ENCODE measurements around the gene COX6B2. TPM values are rescaled to one million over a fixed set of nuclear protein-coding genes. Genes with fewer than 3 reads are reported as not detected.

Gene COX6B2
- total and polyA plus RNA-seq, 2 of the 8 experiments (the other 6 are each of a cell fraction or from before 2014, with no cell fraction given), result 4.9 to 6.4 TPM

DNA sequence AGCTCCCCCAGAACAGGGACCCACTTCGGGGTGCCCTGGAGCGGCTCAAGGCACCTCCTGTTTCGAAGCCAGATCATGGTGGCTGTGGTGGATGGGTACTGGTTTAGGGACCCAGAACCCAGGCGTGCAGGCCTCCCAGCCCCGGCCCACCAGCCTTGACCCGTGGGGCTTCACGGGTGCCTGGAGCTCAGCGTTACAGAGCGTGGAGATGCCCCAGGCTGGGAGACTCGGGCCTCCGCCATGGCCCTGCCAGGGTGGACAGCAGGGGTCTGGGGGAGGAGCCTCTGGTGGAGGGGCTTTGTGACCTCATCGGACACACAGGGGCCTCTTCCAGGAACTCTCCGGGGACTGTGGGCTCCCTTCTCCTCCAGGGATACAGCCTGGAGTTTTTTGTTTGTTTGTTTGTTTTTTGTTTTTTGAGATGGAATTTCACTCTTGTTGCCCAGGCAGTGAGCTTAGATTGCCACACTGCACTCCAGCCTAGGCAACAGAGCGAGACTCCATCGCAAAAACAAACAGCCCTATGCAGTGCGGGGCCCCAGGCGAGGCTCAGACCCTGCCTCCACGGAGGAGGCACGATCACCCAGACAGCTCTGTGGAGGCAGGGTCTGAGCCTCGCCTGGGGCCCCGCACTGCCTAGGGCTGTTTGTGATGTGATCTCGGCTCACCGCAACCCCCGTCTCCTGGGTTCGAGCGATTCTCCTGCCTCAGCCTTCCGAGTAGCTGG is 8.6 kb upstream of the COX6B2 start, which contains the start of gene GARIN5B (continued):
- no peak for TF ChIP-seq SIN3A (conservative IDR thresholded peaks at IDR 0.05 in 1 of 2, IDR thresholded peaks at IDR 0.05 in 1 of 2; ENCODE audit: low read depth in 1 of 2, low read length in 2 of 2)
- TF ChIP-seq SUZ12 (IDR thresholded peaks at IDR 0.05; ENCODE audit: low read length), result no peak
- TF ChIP-seq, protein P1, sequence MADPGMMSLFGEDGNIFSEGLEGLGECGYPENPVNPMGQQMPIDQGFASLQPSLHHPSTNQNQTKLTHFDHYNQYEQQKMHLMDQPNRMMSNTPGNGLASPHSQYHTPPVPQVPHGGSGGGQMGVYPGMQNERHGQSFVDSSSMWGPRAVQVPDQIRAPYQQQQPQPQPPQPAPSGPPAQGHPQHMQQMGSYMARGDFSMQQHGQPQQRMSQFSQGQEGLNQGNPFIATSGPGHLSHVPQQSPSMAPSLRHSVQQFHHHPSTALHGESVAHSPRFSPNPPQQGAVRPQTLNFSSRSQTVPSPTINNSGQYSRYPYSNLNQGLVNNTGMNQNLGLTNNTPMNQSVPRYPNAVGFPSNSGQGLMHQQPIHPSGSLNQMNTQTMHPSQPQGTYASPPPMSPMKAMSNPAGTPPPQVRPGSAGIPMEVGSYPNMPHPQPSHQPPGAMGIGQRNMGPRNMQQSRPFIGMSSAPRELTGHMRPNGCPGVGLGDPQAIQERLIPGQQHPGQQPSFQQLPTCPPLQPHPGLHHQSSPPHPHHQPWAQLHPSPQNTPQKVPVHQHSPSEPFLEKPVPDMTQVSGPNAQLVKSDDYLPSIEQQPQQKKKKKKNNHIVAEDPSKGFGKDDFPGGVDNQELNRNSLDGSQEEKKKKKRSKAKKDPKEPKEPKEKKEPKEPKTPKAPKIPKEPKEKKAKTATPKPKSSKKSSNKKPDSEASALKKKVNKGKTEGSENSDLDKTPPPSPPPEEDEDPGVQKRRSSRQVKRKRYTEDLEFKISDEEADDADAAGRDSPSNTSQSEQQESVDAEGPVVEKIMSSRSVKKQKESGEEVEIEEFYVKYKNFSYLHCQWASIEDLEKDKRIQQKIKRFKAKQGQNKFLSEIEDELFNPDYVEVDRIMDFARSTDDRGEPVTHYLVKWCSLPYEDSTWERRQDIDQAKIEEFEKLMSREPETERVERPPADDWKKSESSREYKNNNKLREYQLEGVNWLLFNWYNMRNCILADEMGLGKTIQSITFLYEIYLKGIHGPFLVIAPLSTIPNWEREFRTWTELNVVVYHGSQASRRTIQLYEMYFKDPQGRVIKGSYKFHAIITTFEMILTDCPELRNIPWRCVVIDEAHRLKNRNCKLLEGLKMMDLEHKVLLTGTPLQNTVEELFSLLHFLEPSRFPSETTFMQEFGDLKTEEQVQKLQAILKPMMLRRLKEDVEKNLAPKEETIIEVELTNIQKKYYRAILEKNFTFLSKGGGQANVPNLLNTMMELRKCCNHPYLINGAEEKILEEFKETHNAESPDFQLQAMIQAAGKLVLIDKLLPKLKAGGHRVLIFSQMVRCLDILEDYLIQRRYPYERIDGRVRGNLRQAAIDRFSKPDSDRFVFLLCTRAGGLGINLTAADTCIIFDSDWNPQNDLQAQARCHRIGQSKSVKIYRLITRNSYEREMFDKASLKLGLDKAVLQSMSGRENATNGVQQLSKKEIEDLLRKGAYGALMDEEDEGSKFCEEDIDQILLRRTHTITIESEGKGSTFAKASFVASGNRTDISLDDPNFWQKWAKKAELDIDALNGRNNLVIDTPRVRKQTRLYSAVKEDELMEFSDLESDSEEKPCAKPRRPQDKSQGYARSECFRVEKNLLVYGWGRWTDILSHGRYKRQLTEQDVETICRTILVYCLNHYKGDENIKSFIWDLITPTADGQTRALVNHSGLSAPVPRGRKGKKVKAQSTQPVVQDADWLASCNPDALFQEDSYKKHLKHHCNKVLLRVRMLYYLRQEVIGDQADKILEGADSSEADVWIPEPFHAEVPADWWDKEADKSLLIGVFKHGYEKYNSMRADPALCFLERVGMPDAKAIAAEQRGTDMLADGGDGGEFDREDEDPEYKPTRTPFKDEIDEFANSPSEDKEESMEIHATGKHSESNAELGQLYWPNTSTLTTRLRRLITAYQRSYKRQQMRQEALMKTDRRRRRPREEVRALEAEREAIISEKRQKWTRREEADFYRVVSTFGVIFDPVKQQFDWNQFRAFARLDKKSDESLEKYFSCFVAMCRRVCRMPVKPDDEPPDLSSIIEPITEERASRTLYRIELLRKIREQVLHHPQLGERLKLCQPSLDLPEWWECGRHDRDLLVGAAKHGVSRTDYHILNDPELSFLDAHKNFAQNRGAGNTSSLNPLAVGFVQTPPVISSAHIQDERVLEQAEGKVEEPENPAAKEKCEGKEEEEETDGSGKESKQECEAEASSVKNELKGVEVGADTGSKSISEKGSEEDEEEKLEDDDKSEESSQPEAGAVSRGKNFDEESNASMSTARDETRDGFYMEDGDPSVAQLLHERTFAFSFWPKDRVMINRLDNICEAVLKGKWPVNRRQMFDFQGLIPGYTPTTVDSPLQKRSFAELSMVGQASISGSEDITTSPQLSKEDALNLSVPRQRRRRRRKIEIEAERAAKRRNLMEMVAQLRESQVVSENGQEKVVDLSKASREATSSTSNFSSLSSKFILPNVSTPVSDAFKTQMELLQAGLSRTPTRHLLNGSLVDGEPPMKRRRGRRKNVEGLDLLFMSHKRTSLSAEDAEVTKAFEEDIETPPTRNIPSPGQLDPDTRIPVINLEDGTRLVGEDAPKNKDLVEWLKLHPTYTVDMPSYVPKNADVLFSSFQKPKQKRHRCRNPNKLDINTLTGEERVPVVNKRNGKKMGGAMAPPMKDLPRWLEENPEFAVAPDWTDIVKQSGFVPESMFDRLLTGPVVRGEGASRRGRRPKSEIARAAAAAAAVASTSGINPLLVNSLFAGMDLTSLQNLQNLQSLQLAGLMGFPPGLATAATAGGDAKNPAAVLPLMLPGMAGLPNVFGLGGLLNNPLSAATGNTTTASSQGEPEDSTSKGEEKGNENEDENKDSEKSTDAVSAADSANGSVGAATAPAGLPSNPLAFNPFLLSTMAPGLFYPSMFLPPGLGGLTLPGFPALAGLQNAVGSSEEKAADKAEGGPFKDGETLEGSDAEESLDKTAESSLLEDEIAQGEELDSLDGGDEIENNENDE (IDR thresholded peaks at IDR 0.05; ENCODE audit: insufficient replicate concordance, low read length), result no peak
- TF ChIP-seq, protein P2, sequence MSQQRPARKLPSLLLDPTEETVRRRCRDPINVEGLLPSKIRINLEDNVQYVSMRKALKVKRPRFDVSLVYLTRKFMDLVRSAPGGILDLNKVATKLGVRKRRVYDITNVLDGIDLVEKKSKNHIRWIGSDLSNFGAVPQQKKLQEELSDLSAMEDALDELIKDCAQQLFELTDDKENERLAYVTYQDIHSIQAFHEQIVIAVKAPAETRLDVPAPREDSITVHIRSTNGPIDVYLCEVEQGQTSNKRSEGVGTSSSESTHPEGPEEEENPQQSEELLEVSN (IDR thresholded peaks at IDR 0.05), result no peak

Data from H1 (cell line).